ENCODE results near the gene C19orf47.

Gene C19orf47

DNA sequence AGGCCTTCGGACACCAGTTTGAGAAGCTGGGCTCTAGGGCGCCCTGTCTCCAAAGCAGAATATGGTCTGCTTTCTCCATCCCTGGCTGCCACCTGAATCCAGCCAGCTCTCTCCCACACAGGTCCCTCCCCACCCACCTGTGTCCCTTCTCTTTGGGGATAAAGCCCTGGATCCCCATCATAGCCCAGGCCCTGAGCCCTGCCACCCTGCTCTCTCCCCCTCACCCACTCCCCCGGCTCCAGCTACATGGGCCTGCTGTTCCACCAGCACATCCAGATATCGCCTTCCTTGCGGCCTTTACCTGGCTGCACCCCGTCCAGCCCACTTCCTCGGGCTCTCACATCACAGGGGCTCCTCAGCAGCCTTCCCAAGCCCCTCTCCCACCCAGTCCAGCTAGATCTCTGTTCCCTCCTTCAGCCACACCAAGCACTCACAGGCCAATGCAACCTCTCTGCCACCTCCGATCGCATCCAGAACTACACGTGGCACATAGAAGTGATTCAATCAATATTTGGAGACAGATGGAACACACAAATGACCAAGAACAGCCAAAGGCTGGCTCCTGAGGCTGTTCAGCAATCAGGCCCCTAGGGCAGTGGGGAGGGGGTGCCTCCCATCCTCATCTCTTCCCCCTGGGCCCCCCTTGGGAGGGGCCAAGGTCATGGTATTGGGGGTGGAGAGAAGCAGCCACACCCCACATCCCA, 70.7 kb downstream of the C19orf47 start:
- H3K4me1 Mint-ChIP-seq = peaks cover 84% of the 10 kb centered on the region
- H3K27me3 Mint-ChIP-seq = no peaks in the 10 kb centered on the region
- H3K4me3 Mint-ChIP-seq = no peak overlapping the region
- no peaks in the 10 kb centered on the region for H3K9me3 Mint-ChIP-seq
- no peak overlapping the region for H3K27ac Mint-ChIP-seq
- H3K36me3 Mint-ChIP-seq = no peaks in the 10 kb centered on the region

GRCh38 chr19:40274585-40275544, 73.3 kb downstream of the C19orf47 start:
- Mint-ChIP-seq H3K4me1 (peaks cover 81% of the 10 kb centered on the region), H3K4me3 (peak overlapping the region; percentile 53), H3K27me3 (no peaks in the 10 kb centered on the region), H3K9me3 (no peaks in the 10 kb centered on the region), H3K27ac (peak overlapping the region; percentile 53), H3K36me3 (no peaks in the 10 kb centered on the region)

DNA sequence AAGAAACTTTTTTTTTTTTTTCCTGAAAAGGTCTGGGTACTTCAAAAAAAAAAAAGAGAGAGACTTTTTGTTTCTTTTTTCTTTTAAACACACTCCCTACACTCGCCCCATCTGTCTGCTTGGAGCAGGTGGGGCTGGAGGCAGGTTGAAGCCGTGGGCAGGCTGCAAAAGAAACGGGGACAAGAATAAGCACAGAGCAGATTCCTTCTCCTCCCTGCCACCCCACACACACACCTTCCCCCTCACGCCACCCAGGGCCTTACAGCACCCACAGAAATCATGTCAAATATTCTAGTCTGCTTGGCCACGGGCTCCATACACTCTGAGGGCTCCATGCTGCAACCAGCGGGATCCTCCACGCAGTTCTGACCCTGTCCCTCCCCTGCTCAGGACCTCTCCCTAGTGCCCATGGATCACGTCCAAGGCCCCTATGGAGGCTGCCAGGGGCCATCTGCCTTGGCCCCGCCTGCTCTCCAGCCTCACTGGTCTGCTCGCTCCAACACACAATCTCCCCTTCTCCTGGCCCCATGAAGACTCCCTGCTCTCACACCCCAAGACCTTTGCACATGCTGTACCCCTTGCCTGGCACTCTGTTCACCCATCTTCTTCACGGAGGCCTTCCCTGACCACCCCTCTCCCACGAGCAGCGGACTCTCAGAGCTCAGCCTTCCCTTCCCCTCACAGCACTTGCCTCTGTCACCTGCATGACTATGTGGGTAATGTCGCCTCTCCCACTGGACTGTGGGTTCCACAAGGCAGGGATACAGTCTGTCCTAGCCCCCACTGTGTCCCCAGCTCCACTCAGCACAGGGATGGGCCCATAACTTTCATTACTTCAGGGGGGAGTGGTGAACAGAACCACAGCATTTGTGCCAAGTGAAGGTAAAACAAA, 74.5 kb downstream of the C19orf47 start:
- H3K9me3 Mint-ChIP-seq = no peaks in the 10 kb centered on the region
- no peaks in the 10 kb centered on the region for H3K27me3 Mint-ChIP-seq
- H3K27ac Mint-ChIP-seq = peak overlapping the region; percentile 51
- peak overlapping the region; percentile 53 for H3K4me3 Mint-ChIP-seq
- peaks cover 84% of the 10 kb centered on the region for H3K4me1 Mint-ChIP-seq
- H3K36me3 Mint-ChIP-seq = no peaks in the 10 kb centered on the region

DNA sequence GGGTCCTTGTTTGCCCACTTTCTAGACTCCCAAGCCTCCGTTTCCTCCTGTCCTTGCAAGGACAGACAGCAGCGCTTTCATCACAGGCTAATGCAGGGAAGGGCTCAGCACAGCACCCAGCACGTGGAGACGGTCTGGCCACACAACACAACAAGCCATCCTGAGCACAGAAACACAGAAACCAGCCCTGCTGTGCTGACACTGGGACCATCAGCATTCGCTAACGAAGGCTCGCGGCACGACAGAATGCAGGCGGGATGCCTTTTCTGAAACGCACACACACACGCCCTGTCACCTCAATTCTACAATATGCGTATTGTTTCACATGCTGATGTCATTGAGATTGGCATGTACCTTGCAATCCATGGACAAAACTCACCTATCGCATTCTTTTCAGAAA, 75.9 kb downstream of the C19orf47 start:
- no peaks in the 10 kb centered on the region for H3K27me3 Mint-ChIP-seq
- H3K9me3 Mint-ChIP-seq = no peaks in the 10 kb centered on the region
- H3K36me3 Mint-ChIP-seq = peaks cover 1% of the 10 kb centered on the region
- no peak overlapping the region for H3K4me3 Mint-ChIP-seq
- H3K27ac Mint-ChIP-seq = no peak overlapping the region
- H3K4me1 Mint-ChIP-seq = peaks cover 77% of the 10 kb centered on the region

DNA sequence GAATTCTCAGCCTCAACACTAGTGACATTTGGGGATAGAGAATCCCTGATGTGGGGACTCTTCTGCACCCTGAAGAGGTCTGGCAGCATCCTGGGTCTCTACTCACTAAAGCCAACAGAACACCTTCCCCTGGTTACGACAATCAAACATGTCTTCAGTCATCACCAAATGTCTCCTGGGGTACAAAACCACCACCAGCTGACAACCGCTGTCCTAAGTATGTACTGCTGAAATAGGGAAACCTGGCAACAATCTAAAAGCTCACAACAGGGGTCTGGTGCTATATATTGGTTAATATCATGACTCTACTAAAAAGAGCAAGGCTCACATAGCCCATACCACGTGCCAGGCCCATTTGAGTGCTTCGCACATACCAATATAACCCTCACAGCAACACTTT, 76.5 kb downstream of the C19orf47 start:
- H3K36me3 Mint-ChIP-seq = peaks cover 2% of the 10 kb centered on the region
- no peak overlapping the region for H3K4me3 Mint-ChIP-seq
- H3K27ac Mint-ChIP-seq = no peak overlapping the region
- H3K9me3 Mint-ChIP-seq = no peaks in the 10 kb centered on the region
- no peaks in the 10 kb centered on the region for H3K27me3 Mint-ChIP-seq
- H3K4me1 Mint-ChIP-seq = peaks cover 77% of the 10 kb centered on the region

- no peaks in the 10 kb centered on the region for H3K9me3 Mint-ChIP-seq
- H3K4me1 Mint-ChIP-seq = peaks cover 69% of the 10 kb centered on the region
- H3K27ac Mint-ChIP-seq = no peak overlapping the region
- no peaks in the 10 kb centered on the region for H3K27me3 Mint-ChIP-seq
- no peak overlapping the region for H3K4me3 Mint-ChIP-seq
- H3K36me3 Mint-ChIP-seq = peaks cover 2% of the 10 kb centered on the region
These were observed 77.7 kb downstream of the C19orf47 start for GRCh38 chr19:40270362-40271089.

All from activated naive CD4-positive, alpha-beta T cell treated with anti-CD3 and anti-CD28 coated beads, Interleukin-2, amount 50 U/mL, for 24 hours (primary cell).